Measurements from ENCODE around the gene DENND1B. TPM values are rescaled to one million over a fixed set of nuclear protein-coding genes. Genes with fewer than 3 reads are reported as not detected.

The DENND1B gene
- total and polyA plus RNA-seq, 2 of the 8 experiments (the other 6 are each of a cell fraction or from before 2014, with no cell fraction given), result 0.74 to 3.3 TPM

- TF ChIP-seq ATF2 (IDR thresholded peaks at IDR 0.05; ENCODE audit: low read length), result no peak
- no peak for TF ChIP-seq E2F6 (IDR thresholded peaks at IDR 0.05)
- no peak for TF ChIP-seq KDM5A (IDR thresholded peaks at IDR 0.05; ENCODE audit: low read length)
- TF ChIP-seq RFX5 (IDR thresholded peaks at IDR 0.05; ENCODE audit: borderline replicate concordance, low read depth, low read length), result no peak
- no peak for TF ChIP-seq JUN (IDR thresholded peaks at IDR 0.05; ENCODE audit: low read depth, low read length)
These were observed 7.6 kb upstream of the DENND1B start (continued) for GRCh38 chr1:197782722-197783360.

All from H1 (cell line).